Progenitor cell of endocrine pancreas (in vitro differentiated cells): Measurements from ENCODE around the gene MSANTD2. TPM values are rescaled to one million over a fixed set of nuclear protein-coding genes. Genes with fewer than 3 reads are reported as not detected.

Experiments used
- DNase-seq: peaks from one replicate; pipeline ENCODE4 v3.0.0; 2021; ENCODE audit warnings: low spot score; ENCODE audit not compliant: unreplicated experiment
- H3K27ac Mint-ChIP-seq: 2 replicates; pipeline ENCODE4 v1.8.0; 2021; ENCODE audit warnings: mild to moderate bottlenecking, moderate library complexity, mixed read lengths
- H3K27me3 Mint-ChIP-seq: 2 replicates; pipeline ENCODE4 v1.8.0; 2021; ENCODE audit warnings: mixed read lengths
- H3K36me3 Mint-ChIP-seq: 2 replicates; pipeline ENCODE4 v1.8.0; 2022; ENCODE audit warnings: mixed read lengths; ENCODE audit not compliant: insufficient read depth
- H3K4me1 Mint-ChIP-seq: 2 replicates; pipeline ENCODE4 v1.8.0; 2021; ENCODE audit warnings: low read depth, mixed read lengths
- H3K4me3 Mint-ChIP-seq: 2 replicates; pipeline ENCODE4 v1.8.0; 2021; ENCODE audit warnings: low read depth, mild to moderate bottlenecking, moderate library complexity, mixed read lengths
- H3K9me3 Mint-ChIP-seq: 2 replicates; pipeline ENCODE4 v1.8.0; 2021; ENCODE audit warnings: low read depth, mixed read lengths
- CTCF ChIP-seq: fragments of 200-600 bp; sonication (generic); IDR thresholded peaks from one replicate; pipeline ENCODE4 v1.5.0; 2021; ENCODE audit warnings: antibody characterized with exemption, mild to moderate bottlenecking; ENCODE audit not compliant: unreplicated experiment
- long read RNA-seq: library from polyadenylated mRNA; unstranded; transcript quantifications from one replicate; pipeline ENCODE4 v2.0.0, GENCODE V29; 2020
- total RNA-seq: library from RNA; stranded (reverse); gene quantifications from 2 replicates; pipeline ENCODE4 v1.2.1, GENCODE V29; 2021

The MSANTD2 gene
- 33.9 and 41.6 TPM in 2 replicates for total RNA-seq
- long read RNA-seq, partial matches to known transcripts: 1 of 12 reads
- long read RNA-seq, other reads (novel, unspliced or antisense): 6 of 12 reads

- no peaks in the 10 kb centered on the region for H3K9me3 Mint-ChIP-seq
- H3K27me3 Mint-ChIP-seq: no peaks in the 10 kb centered on the region
- no peaks in the 10 kb centered on the region for H3K36me3 Mint-ChIP-seq
- peaks cover 13% of the 10 kb centered on the region for H3K4me1 Mint-ChIP-seq
- DNase-seq: peak; percentile 67
- TF ChIP-seq CTCF: no peak
- H3K4me3 Mint-ChIP-seq: peak within 1 kb of the TSS; percentile 88
- peak within 1 kb of the TSS; percentile 97 for H3K27ac Mint-ChIP-seq
Observed at GRCh38 chr11:124800226-124800929, at the start of gene MSANTD2. MSANTD2 (minus strand) TSS chr11:124800406; CDS start chr11:124800380, 26 bp downstream.

- Mint-ChIP-seq H3K27me3 (peaks cover 98% of the 10 kb centered on the region), H3K36me3 (no peaks in the 10 kb centered on the region), H3K9me3 (no peaks in the 10 kb centered on the region), H3K4me3 (no peak overlapping the region), H3K4me1 (peaks cover 4% of the 10 kb centered on the region), H3K27ac (no peak overlapping the region)
- TF ChIP-seq CTCF: no peak
- no peak for DNase-seq
Observed at GRCh38 chr11:124846070-124846673, 46.0 kb upstream of the MSANTD2 start.

GRCh38 chr11:124844664-124845079, 44.5 kb upstream of the MSANTD2 start:
- Mint-ChIP-seq H3K4me1 (peaks cover 7% of the 10 kb centered on the region), H3K4me3 (no peak overlapping the region), H3K36me3 (no peaks in the 10 kb centered on the region), H3K9me3 (no peaks in the 10 kb centered on the region), H3K27me3 (peaks cover 98% of the 10 kb centered on the region), H3K27ac (no peak overlapping the region)
- no peak for DNase-seq
- no peak for TF ChIP-seq CTCF

GRCh38 chr11:124843616-124843910, 43.4 kb upstream of the MSANTD2 start:
- peaks cover 93% of the 10 kb centered on the region for H3K27me3 Mint-ChIP-seq
- DNase-seq: no peak
- TF ChIP-seq CTCF: no peak
- no peaks in the 10 kb centered on the region for H3K9me3 Mint-ChIP-seq
- no peaks in the 10 kb centered on the region for H3K36me3 Mint-ChIP-seq
- H3K27ac Mint-ChIP-seq: no peak overlapping the region
- H3K4me1 Mint-ChIP-seq: peaks cover 7% of the 10 kb centered on the region
- peak overlapping the region; percentile 53 for H3K4me3 Mint-ChIP-seq

DNA sequence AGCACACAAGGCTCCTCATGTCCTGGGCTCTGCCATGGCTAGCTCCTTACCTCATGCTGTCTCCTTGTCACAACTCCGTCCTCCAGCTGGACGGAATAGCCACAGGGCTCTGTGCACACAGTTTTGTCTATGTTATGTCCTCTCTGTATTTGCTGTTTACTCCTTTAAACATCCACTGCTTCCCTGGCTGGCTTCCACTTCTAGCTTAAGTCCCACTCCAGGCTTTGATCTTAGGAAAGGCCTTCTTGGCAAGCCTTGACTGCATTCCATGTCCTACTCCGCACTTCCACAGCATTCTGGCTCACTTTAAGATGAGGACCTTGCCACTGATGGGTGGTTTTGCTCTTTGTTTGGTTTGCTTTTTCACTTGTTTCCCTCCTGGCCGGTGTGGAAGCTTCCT, 42.1 kb upstream of the MSANTD2 start:
- peaks cover 7% of the 10 kb centered on the region for H3K4me1 Mint-ChIP-seq
- no peak overlapping the region for H3K4me3 Mint-ChIP-seq
- peaks cover 93% of the 10 kb centered on the region for H3K27me3 Mint-ChIP-seq
- no peak for TF ChIP-seq CTCF
- DNase-seq: no peak
- H3K36me3 Mint-ChIP-seq: no peaks in the 10 kb centered on the region
- H3K27ac Mint-ChIP-seq: no peak overlapping the region
- H3K9me3 Mint-ChIP-seq: no peaks in the 10 kb centered on the region
